Stimulated activated CD4-positive, alpha-beta T cell treated with anti-CD3 and anti-CD28 coated beads, TNF-alpha, amount 100 ng/mL, for 24 hours (primary cell): Measurements from ENCODE around the gene MXD3.
A peak's percentile ranks its signal among the peaks of the same experiment; 100 is the strongest.

Experiments
- DNase-seq, 3 experiments: peaks; one replicate each; pipeline ENCODE4 v3.0.0-alpha.2; 2020; ENCODE audit warnings: low read depth in 3 of 3

MXD3 gene

GRCh38 chr5:177303121-177303924, 8.4 kb downstream of the MXD3 start, which contains the start of the genes PRELID1 and RAB24:
Gene PRELID1, plus strand, starts transcription at chr5:177303799. Its CDS starts 187 bp downstream, at chr5:177303986.
Gene RAB24, minus strand, starts transcription at chr5:177303719. Its CDS starts 431 bp downstream, at chr5:177303288.
- peak; percentile 79 to 89 (median 84) for DNase-seq

GRCh38 chr5:177302354-177303110, 9.2 kb downstream of the MXD3 start:
- no peak for DNase-seq

GRCh38 chr5:177301503-177302165, 10.1 kb downstream of the MXD3 start:
- no peak for DNase-seq

GRCh38 chr5:177300951-177301350, 10.7 kb downstream of the MXD3 start:
- no peak for DNase-seq

- DNase-seq = no peak
Observed at GRCh38 chr5:177300236-177300880, 11.3 kb downstream of the MXD3 start.

GRCh38 chr5:177299697-177300096, 12.0 kb downstream of the MXD3 start:
- no peak for DNase-seq

- DNase-seq = no peak
Observed at GRCh38 chr5:177297922-177298321, 13.8 kb downstream of the MXD3 start.

- DNase-seq = no peak
Observed at GRCh38 chr5:177296581-177296980, 15.1 kb downstream of the MXD3 start.

GRCh38 chr5:177295924-177296323, 15.8 kb downstream of the MXD3 start:
- no peak for DNase-seq

- DNase-seq = no peak
Observed at GRCh38 chr5:177294632-177295031, 17.1 kb downstream of the MXD3 start.

- DNase-seq = no peak
Observed at GRCh38 chr5:177293819-177294581, 17.7 kb downstream of the MXD3 start.

GRCh38 chr5:177291735-177292134, 20.0 kb downstream of the MXD3 start:
- no peak for DNase-seq

- DNase-seq = no peak
Observed at GRCh38 chr5:177290816-177291596, 20.7 kb downstream of the MXD3 start.

GRCh38 chr5:177288191-177288590, 23.5 kb downstream of the MXD3 start:
- no peak for DNase-seq

- DNase-seq = no peak
Observed at GRCh38 chr5:177276886-177277285, 34.8 kb downstream of the MXD3 start.

GRCh38 chr5:177275883-177276282, 35.8 kb downstream of the MXD3 start:
- DNase-seq = no peak

- no peak for DNase-seq
Observed at GRCh38 chr5:177271113-177271512, 40.6 kb downstream of the MXD3 start.

- DNase-seq = no peak
Observed at GRCh38 chr5:177270653-177271052, 41.0 kb downstream of the MXD3 start.

GRCh38 chr5:177269976-177270375, 41.7 kb downstream of the MXD3 start:
- no peak for DNase-seq

- DNase-seq = no peak
Observed at GRCh38 chr5:177269232-177269895, 42.3 kb downstream of the MXD3 start.
